GM18511 (cell line): ENCODE data around the gene HIF3A.
"Not testable (repeated sequence)": the region's sequence is repeated elsewhere in the genome, so short reads cannot be mapped to it uniquely, and the experiment has no call there.

ENCODE experiments used
- ATAC-seq: cut with Tn5 transposase; IDR thresholded peaks from one replicate; pipeline ENCODE4 v1.9.1; 2021; ENCODE audit warnings: mild to moderate bottlenecking, moderate library complexity; ENCODE audit not compliant: unreplicated experiment

HIF3A gene

GRCh38 chr19:46291829-46292228 lies 5.0 kb upstream of the HIF3A start:
- no peak for ATAC-seq

- ATAC-seq: no peak
Measured at GRCh38 chr19:46294494-46294893, 2.3 kb upstream of the HIF3A start.

GRCh38 chr19:46295401-46296201 lies 1.2 kb upstream of the HIF3A start:
- ATAC-seq: no peak

GRCh38 chr19:46296202-46296480 lies 701 bp upstream of the HIF3A start:
- ATAC-seq: no peak

- no peak for ATAC-seq
Measured at GRCh38 chr19:46297700-46298478, 1.0 kb downstream of the HIF3A start.

- no peak for ATAC-seq
Measured at GRCh38 chr19:46298479-46299003, 1.7 kb downstream of the HIF3A start.

GRCh38 chr19:46299004-46299509 lies 2.2 kb downstream of the HIF3A start:
- no peak for ATAC-seq

- no peak for ATAC-seq
Measured at GRCh38 chr19:46299695-46300094, 2.9 kb downstream of the HIF3A start.

- ATAC-seq: no peak
Measured at GRCh38 chr19:46303322-46303690, 6.5 kb downstream of the HIF3A start.

- ATAC-seq: no peak
Measured at GRCh38 chr19:46303691-46304397, 7.0 kb downstream of the HIF3A start.

GRCh38 chr19:46306501-46306900 lies 9.7 kb downstream of the HIF3A start:
- ATAC-seq: no peak

GRCh38 chr19:46308510-46308909 lies 11.7 kb downstream of the HIF3A start:
- no peak for ATAC-seq

GRCh38 chr19:46309056-46309455 lies 12.2 kb downstream of the HIF3A start:
- no peak for ATAC-seq

GRCh38 chr19:46311444-46311843 lies 14.6 kb downstream of the HIF3A start:
- ATAC-seq: no peak

- not testable (repeated sequence) for ATAC-seq
Measured at GRCh38 chr19:46313540-46314469, 17.0 kb downstream of the HIF3A start.

GRCh38 chr19:46317339-46317738 lies 20.5 kb downstream of the HIF3A start:
- ATAC-seq: no peak

- ATAC-seq: no peak
Measured at GRCh38 chr19:46319613-46320012, 22.8 kb downstream of the HIF3A start.

GRCh38 chr19:46320559-46320958 lies 23.7 kb downstream of the HIF3A start:
- no peak for ATAC-seq

- no peak for ATAC-seq
Measured at GRCh38 chr19:46321653-46322052, 24.8 kb downstream of the HIF3A start.

GRCh38 chr19:46323227-46323626 lies 26.4 kb downstream of the HIF3A start:
- ATAC-seq: not testable (repeated sequence)
